HL-60 (cell line): ENCODE measurements around the gene SORCS2.

Experiments used
- DNase-seq, 2 experiments: peaks; one replicate each; pipeline ENCODE4 v3.0.0-alpha.2; 2010 to 2020; ENCODE audit warnings: low read depth in 1 of 2, low spot score in 1 of 2
- H3K27ac ChIP-seq: fragments of 250-450 bp; sonication (Bioruptor Pico); replicated peaks from 2 replicates; pipeline ENCODE4 v1.5.1; 2020; ENCODE audit warnings: mild to moderate bottlenecking, moderate library complexity
- H3K27me3 ChIP-seq: fragments of 250-450 bp; sonication (Bioruptor Pico); 2 replicates; pipeline ENCODE4 v1.5.1; 2021; ENCODE audit warnings: mild to moderate bottlenecking, moderate library complexity; ENCODE audit not compliant: insufficient read depth, poor library complexity, severe bottlenecking
- H3K4me3 ChIP-seq: replicated peaks from 2 replicates; pipeline ENCODE4 v1.5.1; 2011; ENCODE audit warnings: mild to moderate bottlenecking, control low read depth, low read length; ENCODE audit not compliant: insufficient read depth
- CTCF ChIP-seq: IDR thresholded peaks from one replicate; pipeline ENCODE4 v1.5.1; 2011; ENCODE audit warnings: low read length, control low read depth, inconsistent platforms; ENCODE audit not compliant: insufficient read depth
- GABPA ChIP-seq: IDR thresholded peaks from 2 replicates; pipeline ENCODE4 v1.6.1; 2012; ENCODE audit warnings: low read depth
- POLR2AphosphoS5 ChIP-seq: IDR thresholded peaks from 2 replicates; pipeline ENCODE4 v1.6.1; 2012; ENCODE audit warnings: low read depth
- REST ChIP-seq: IDR thresholded peaks from 2 replicates; pipeline ENCODE4 v1.6.1; 2012; ENCODE audit warnings: low read depth; ENCODE audit not compliant: insufficient replicate concordance
- SPI1 ChIP-seq: IDR thresholded peaks from 2 replicates; pipeline ENCODE4 v1.6.1; 2012; ENCODE audit warnings: low read depth, mild to moderate bottlenecking, borderline replicate concordance

Gene SORCS2

DNA sequence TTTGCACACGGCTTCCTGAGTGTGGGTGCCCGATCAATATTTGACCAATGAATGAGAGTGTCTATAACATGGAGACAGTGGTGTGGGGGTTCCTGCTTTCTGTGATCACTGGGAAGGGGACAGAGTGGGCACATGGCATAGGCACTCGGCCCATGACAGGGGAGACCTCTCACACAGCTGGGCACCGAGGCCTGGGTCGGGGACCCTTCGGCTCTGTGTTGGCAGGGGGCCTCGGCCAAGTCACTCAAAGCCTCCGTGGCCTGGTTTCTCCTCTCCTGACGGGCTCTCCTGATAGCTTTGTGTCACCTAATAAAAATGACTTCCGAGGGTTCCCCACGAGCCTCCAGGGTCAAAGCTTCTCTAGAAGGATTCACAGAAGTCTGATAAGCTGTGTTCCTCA, 286.3 kb downstream of the SORCS2 start:
- TF ChIP-seq GABPA: no peak
- TF ChIP-seq POLR2AphosphoS5: no peak
- no peak for TF ChIP-seq SPI1
- no peak for TF ChIP-seq REST
- no peak for TF ChIP-seq CTCF
- Histone ChIP-seq H3K4me3 (no peak overlapping the region), H3K27me3 (no peaks in the 10 kb centered on the region), H3K27ac (no peak overlapping the region)
- DNase-seq: no peak

DNA sequence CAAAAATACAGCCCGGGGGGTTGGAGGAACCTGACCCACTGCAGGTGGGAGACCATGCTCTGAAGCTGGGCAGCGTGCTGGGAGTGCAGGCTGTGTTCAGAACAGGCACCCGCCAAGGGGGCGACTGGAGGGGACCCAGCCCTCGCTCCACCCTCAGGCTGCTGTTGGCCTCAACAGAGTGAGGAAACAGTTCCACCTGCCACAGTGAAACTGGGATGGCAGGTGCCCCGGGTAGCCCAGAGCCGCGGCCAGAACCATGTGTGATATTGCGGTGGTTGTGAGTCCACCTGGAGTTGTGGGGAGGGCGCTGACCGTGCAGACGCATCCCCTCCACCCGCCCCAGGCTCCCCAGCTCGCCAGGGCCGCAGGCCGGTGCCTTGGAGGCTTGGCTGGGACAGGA, 288.1 kb downstream of the SORCS2 start:
- no peak for TF ChIP-seq CTCF
- TF ChIP-seq GABPA: no peak
- no peak for TF ChIP-seq POLR2AphosphoS5
- TF ChIP-seq SPI1: no peak
- no peak for TF ChIP-seq REST
- no peak overlapping the region for H3K27ac ChIP-seq
- H3K27me3 ChIP-seq: no peaks in the 10 kb centered on the region
- no peak for DNase-seq
- no peak overlapping the region for H3K4me3 ChIP-seq

- no peak for DNase-seq
- no peak overlapping the region for H3K4me3 ChIP-seq
- no peaks in the 10 kb centered on the region for H3K27me3 ChIP-seq
- no peak overlapping the region for H3K27ac ChIP-seq
- no peak for TF ChIP-seq CTCF
- TF ChIP-seq GABPA: no peak
- no peak for TF ChIP-seq POLR2AphosphoS5
- TF ChIP-seq SPI1: no peak
- no peak for TF ChIP-seq REST
These were observed 288.9 kb downstream of the SORCS2 start for GRCh38 chr4:7481227-7481626.
